ENCODE results near the gene B3GAT3.
"Not testable (repeated sequence)": the region's sequence is repeated elsewhere in the genome, so short reads cannot be mapped to it uniquely, and the experiment has no call there.

GRCh38 chr11:62650283-62650682 lies 28.5 kb upstream of the B3GAT3 start:
- not testable (repeated sequence) for TF ChIP-seq EZH2 (IDR thresholded peaks at IDR 0.05; ENCODE audit: borderline replicate concordance, low read depth, low read length, severe bottlenecking); CTCF (IDR thresholded peaks at IDR 0.05; ENCODE audit: borderline replicate concordance, extremely low read depth, low read length, poor library complexity, severe bottlenecking)

Measured in DND-41 (cell line).